ENCODE results near the gene SP5. TPM values are rescaled to one million over a fixed set of nuclear protein-coding genes. Genes with fewer than 3 reads are reported as not detected.
"Not testable (repeated sequence)": the region's sequence is repeated elsewhere in the genome, so short reads cannot be mapped to it uniquely, and the experiment has no call there.

Gene SP5
- total RNA-seq = 1 to 10 TPM; 1.8 to 6.5 (median 3.2) TPM

GRCh38 chr2:170715062-170715931, at the start of gene SP5:
TSS of gene SP5 (plus strand) at chr2:170715337. CDS start at chr2:170715513, 176 bp downstream.
- intact Hi-C loops (cut with DNase I; ENCODE audit: low total_unique reads) = no loop called here
- 1% methylated on average over 25 to 48 of the region's 62 CpGs for WGBS, 2 donors
- peak; percentile 51 to 92 for DNase-seq (ENCODE audit: low spot score in 2 of 2)
- no peak for TF ChIP-seq POLR2A (IDR thresholded peaks at IDR 0.05)
- TF ChIP-seq, protein P1, sequence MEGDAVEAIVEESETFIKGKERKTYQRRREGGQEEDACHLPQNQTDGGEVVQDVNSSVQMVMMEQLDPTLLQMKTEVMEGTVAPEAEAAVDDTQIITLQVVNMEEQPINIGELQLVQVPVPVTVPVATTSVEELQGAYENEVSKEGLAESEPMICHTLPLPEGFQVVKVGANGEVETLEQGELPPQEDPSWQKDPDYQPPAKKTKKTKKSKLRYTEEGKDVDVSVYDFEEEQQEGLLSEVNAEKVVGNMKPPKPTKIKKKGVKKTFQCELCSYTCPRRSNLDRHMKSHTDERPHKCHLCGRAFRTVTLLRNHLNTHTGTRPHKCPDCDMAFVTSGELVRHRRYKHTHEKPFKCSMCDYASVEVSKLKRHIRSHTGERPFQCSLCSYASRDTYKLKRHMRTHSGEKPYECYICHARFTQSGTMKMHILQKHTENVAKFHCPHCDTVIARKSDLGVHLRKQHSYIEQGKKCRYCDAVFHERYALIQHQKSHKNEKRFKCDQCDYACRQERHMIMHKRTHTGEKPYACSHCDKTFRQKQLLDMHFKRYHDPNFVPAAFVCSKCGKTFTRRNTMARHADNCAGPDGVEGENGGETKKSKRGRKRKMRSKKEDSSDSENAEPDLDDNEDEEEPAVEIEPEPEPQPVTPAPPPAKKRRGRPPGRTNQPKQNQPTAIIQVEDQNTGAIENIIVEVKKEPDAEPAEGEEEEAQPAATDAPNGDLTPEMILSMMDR (IDR thresholded peaks at IDR 0.05) = no peak
- peak within 1 kb of the TSS; percentile 49 for H3K4me3 ChIP-seq (ENCODE audit: low read depth, poor library complexity, severe bottlenecking)

- intact Hi-C loops (cut with DNase I; ENCODE audit: low total_unique reads) = no loop called here
- TF ChIP-seq, protein P1 (IDR thresholded peaks at IDR 0.05) = no peak
- TF ChIP-seq POLR2A (IDR thresholded peaks at IDR 0.05) = no peak
- WGBS, 2 donors = 61 to 67% methylated on average over 5 of the region's 5 CpGs
- no peak for DNase-seq (ENCODE audit: low spot score in 2 of 2)
- no peak overlapping the region for H3K4me3 ChIP-seq (ENCODE audit: low read depth, poor library complexity, severe bottlenecking)
These were observed 49.4 kb upstream of the SP5 start for GRCh38 chr2:170665743-170666142.

- TF ChIP-seq POLR2A (IDR thresholded peaks at IDR 0.05) = no peak
- TF ChIP-seq, protein P1 (IDR thresholded peaks at IDR 0.05) = no peak
- DNase-seq (ENCODE audit: low spot score in 2 of 2) = no peak
- 93 to 94% methylated on average over 3 of the region's 3 CpGs for WGBS, 2 donors
- H3K4me3 ChIP-seq (ENCODE audit: low read depth, poor library complexity, severe bottlenecking) = no peak overlapping the region
- intact Hi-C loops (cut with DNase I; ENCODE audit: low total_unique reads) = no loop called here
These were observed 45.2 kb upstream of the SP5 start for GRCh38 chr2:170669909-170670308.

DNA sequence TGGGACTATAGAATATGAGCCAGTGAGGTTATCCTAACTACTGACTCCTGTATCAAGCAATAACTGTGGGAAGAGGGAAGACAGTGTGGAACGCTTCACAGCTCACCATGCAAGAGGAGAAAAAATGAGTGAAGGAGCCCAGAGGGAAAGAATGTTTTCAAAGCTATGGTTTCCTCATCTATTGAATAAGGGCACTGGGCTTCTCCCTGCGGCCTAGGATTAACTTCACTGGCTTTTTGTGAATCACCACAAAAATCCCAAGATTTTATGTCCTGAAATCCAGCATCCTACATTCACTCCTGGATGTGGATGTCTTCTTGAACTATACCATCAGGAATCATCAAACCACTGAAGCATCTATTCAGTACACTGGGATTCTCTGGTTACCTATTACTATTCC, 44.5 kb upstream of the SP5 start:
- H3K4me3 ChIP-seq (ENCODE audit: low read depth, poor library complexity, severe bottlenecking) = no peak overlapping the region
- intact Hi-C loops (cut with DNase I; ENCODE audit: low total_unique reads) = no loop called here
- no peak for TF ChIP-seq POLR2A (IDR thresholded peaks at IDR 0.05)
- TF ChIP-seq, protein P1 (IDR thresholded peaks at IDR 0.05) = no peak
- WGBS, 2 donors = 93% methylated on average over 2 of the region's 2 CpGs
- DNase-seq (ENCODE audit: low spot score in 2 of 2) = no peak

- DNase-seq (ENCODE audit: low spot score in 2 of 2) = no peak
- intact Hi-C loops (cut with DNase I; ENCODE audit: low total_unique reads) = no loop called here
- WGBS, 2 donors = 84 to 88% methylated on average over 9 of the region's 9 CpGs
- TF ChIP-seq POLR2A (IDR thresholded peaks at IDR 0.05) = no peak
- TF ChIP-seq, protein P1 (IDR thresholded peaks at IDR 0.05) = no peak
- no peak overlapping the region for H3K4me3 ChIP-seq (ENCODE audit: low read depth, poor library complexity, severe bottlenecking)
These were observed 44.1 kb upstream of the SP5 start for GRCh38 chr2:170671079-170671478.

DNA sequence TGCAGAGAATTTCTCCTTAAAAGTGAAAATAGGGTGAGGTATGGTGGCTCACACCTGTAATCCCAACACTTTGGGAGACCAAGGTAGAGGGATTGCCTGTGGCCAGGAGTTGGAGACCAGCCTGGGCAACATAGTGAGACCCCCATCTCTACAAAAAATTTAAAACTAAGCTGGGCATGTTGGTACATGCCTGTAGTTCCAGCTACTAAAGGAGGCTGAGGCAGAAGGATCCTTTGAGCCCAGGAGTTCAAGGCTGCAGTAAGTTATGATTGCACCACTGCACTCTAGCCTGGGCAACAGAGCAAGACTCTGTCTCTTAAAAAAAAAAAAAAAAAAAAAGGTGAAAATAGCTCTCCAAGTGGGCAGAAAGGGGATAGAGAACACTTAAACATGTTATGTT, 40.9 kb upstream of the SP5 start:
- DNase-seq (ENCODE audit: low spot score in 2 of 2); H3K4me3 ChIP-seq (ENCODE audit: low read depth, poor library complexity, severe bottlenecking); intact Hi-C loops (cut with DNase I; ENCODE audit: low total_unique reads): not testable (repeated sequence)
